Calu3 (cell line): ENCODE data around the gene KCNJ15. TPM values are rescaled to one million over a fixed set of nuclear protein-coding genes. Genes with fewer than 3 reads are reported as not detected.

Experiments
- Bru-seq: library from RNA; stranded (reverse); fragments of 400-500 nt; gene quantifications from one replicate; lab custom pipeline; 2021; lab: Mats Ljungman, UMichigan
- BruChase-seq, 2 experiments: library from RNA; stranded (reverse); fragments of 400-500 nt; gene quantifications; one replicate each; lab custom pipeline; 2021; lab: Mats Ljungman, UMichigan
- BruUV-seq: library from RNA; stranded (reverse); fragments of 400-500 nt; replicated peaks from 2 replicates; lab custom pipeline; 2021; lab: Mats Ljungman, UMichigan
- CTCF ChIA-PET: fragments of 300-600 bp; sonication (Branson Sonifier 250); formaldehyde crosslinking; loops from one replicate; lab custom pipeline; 2022; ENCODE audit warnings: antibody characterized with exemption; lab: Charles Lee
- DNase-seq: peaks from one replicate; pipeline ENCODE4 v3.0.0; 2022
- H3K27ac Mint-ChIP-seq: one replicate; pipeline ENCODE4 v1.8.0; 2022; ENCODE audit warnings: mixed read lengths; ENCODE audit not compliant: unreplicated experiment
- H3K27me3 Mint-ChIP-seq: one replicate; pipeline ENCODE4 v1.8.0; 2022; ENCODE audit warnings: mixed read lengths; ENCODE audit not compliant: unreplicated experiment
- H3K36me3 Mint-ChIP-seq: one replicate; pipeline ENCODE4 v1.8.0; 2022; ENCODE audit warnings: mild to moderate bottlenecking, moderate library complexity, mixed read lengths; ENCODE audit not compliant: insufficient read depth, unreplicated experiment
- H3K4me1 Mint-ChIP-seq: one replicate; pipeline ENCODE4 v1.8.0; 2022; ENCODE audit warnings: mild to moderate bottlenecking, low read depth, mixed read lengths; ENCODE audit not compliant: unreplicated experiment
- H3K4me3 Mint-ChIP-seq: one replicate; pipeline ENCODE4 v1.8.0; 2022; ENCODE audit warnings: mild to moderate bottlenecking, low read depth, moderate library complexity, mixed read lengths; ENCODE audit not compliant: unreplicated experiment
- H3K9me3 Mint-ChIP-seq: one replicate; pipeline ENCODE4 v1.8.0; 2022; ENCODE audit warnings: low read depth, mixed read lengths; ENCODE audit not compliant: unreplicated experiment
- CTCF ChIP-seq: fragments of 200-600 bp; IDR thresholded peaks from one replicate; pipeline ENCODE4 v1.8.0; 2022; ENCODE audit warnings: antibody characterized with exemption; ENCODE audit not compliant: unreplicated experiment
- intact Hi-C: fragments of 100-400 bp; cut with micrococcal nuclease; formaldehyde crosslinking; loops from one replicate; pipeline ENCODE4 v1.10.0; 2022; ENCODE audit not compliant: unreplicated experiment
- long read RNA-seq: library from polyadenylated mRNA; stranded (forward); transcript quantifications from one replicate; pipeline ENCODE4 v2.0.0, GENCODE V29; 2022
- total RNA-seq: library from RNA; stranded (reverse); gene quantifications from 2 replicates; pipeline ENCODE4 v1.2.3, GENCODE V29; 2022

Gene KCNJ15
- total RNA-seq (34.8 and 48.0 TPM in 2 replicates), Bru-seq, nascent RNA (percentile 83 among the genes with signal in this experiment), BruChase-seq, experiment 1, labeled RNA remaining after a 6-hour chase (percentile 66 among the genes with signal in this experiment), BruChase-seq, experiment 2, labeled RNA remaining after a 2-hour chase (percentile 74 among the genes with signal in this experiment)
- long read RNA-seq, full-length matches to known transcripts = 12 of 22 reads
- long read RNA-seq, partial matches to known transcripts = 5 of 22 reads
- long read RNA-seq, other reads (novel, unspliced or antisense) = 5 of 22 reads

GRCh38 chr21:38256599-38257302 lies at the start of gene KCNJ15:
Gene KCNJ15, plus strand, starts transcription at chr21:38256991. Its CDS starts 42,271 bp downstream, at chr21:38299262.
- Mint-ChIP-seq H3K27ac (peak within 1 kb of the TSS; percentile 85), H3K36me3 (peaks cover 20% of the 10 kb centered on the region), H3K4me3 (peak within 1 kb of the TSS; percentile 82), H3K27me3 (no peaks in the 10 kb centered on the region), H3K4me1 (peaks cover 57% of the 10 kb centered on the region), H3K9me3 (no peaks in the 10 kb centered on the region)
- BruUV-seq = no TSS peak
- no peak for TF ChIP-seq CTCF
- intact Hi-C loops = loop anchor here (2.0 kb wide), 1 partner anchor 38 kb away; no protein-coding TSS in a partner anchor
- CTCF ChIA-PET = interaction anchor here (1.1 to 1.6 kb wide), 2 partner anchors 37 to 86 kb away, joined by 4 to 5 read pairs; no protein-coding TSS in a partner anchor
- DNase-seq = no peak

GRCh38 chr21:38208118-38208517 lies 48.7 kb upstream of the KCNJ15 start:
- H3K27me3 Mint-ChIP-seq = peaks cover 57% of the 10 kb centered on the region
- no peak for DNase-seq
- H3K4me1 Mint-ChIP-seq = no peaks in the 10 kb centered on the region
- peaks cover 6% of the 10 kb centered on the region for H3K9me3 Mint-ChIP-seq
- CTCF ChIA-PET = no interaction called here
- H3K36me3 Mint-ChIP-seq = no peaks in the 10 kb centered on the region
- no TSS peak for BruUV-seq
- H3K4me3 Mint-ChIP-seq = no peak overlapping the region
- intact Hi-C loops = no loop called here
- no peak for TF ChIP-seq CTCF
- no peak overlapping the region for H3K27ac Mint-ChIP-seq

- intact Hi-C loops = no loop called here
- no peak for DNase-seq
- Mint-ChIP-seq H3K36me3 (no peaks in the 10 kb centered on the region), H3K9me3 (peaks cover 6% of the 10 kb centered on the region), H3K4me1 (no peaks in the 10 kb centered on the region), H3K27ac (no peak overlapping the region), H3K27me3 (peaks cover 57% of the 10 kb centered on the region), H3K4me3 (no peak overlapping the region)
- CTCF ChIA-PET = no interaction called here
- no TSS peak for BruUV-seq
- no peak for TF ChIP-seq CTCF
These were observed 45.5 kb upstream of the KCNJ15 start for GRCh38 chr21:38211321-38211720.

DNA sequence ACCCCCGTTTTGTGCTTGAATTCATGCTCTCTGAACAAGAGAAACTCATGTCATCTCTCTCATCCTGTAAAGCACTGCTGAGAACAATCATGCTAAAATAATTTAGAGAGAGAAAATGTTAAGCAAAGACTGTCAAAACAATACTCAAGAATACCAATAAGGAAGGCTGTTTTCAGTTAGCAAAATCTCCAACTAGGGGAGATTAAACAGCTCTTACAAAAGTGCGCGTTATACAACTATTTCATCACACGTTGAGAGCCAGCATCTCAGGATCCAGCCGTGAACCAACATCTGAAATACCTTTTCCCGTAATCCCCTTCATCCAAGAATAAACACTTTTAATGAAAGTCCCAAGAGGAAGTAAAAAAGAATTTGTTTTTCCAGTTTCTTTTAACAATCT lies 44.1 kb upstream of the KCNJ15 start:
- Mint-ChIP-seq H3K4me3 (no peak overlapping the region), H3K9me3 (peaks cover 6% of the 10 kb centered on the region), H3K27ac (no peak overlapping the region), H3K4me1 (peaks cover 7% of the 10 kb centered on the region), H3K27me3 (peaks cover 44% of the 10 kb centered on the region), H3K36me3 (no peaks in the 10 kb centered on the region)
- BruUV-seq = no TSS peak
- CTCF ChIA-PET = no interaction called here
- intact Hi-C loops = no loop called here
- no peak for TF ChIP-seq CTCF
- DNase-seq = no peak
